PC-9 (cell line): ENCODE measurements around the gene MICAL3. TPM values are rescaled to one million over a fixed set of nuclear protein-coding genes. Genes with fewer than 3 reads are reported as not detected.
"Not testable (repeated sequence)": the region's sequence is repeated elsewhere in the genome, so short reads cannot be mapped to it uniquely, and the experiment has no call there.

ENCODE experiments used
- BruUV-seq: library from RNA; stranded (reverse); fragments of 400-500 nt; replicated peaks from 2 replicates; lab custom pipeline; 2021; lab: Mats Ljungman, UMichigan
- CTCF ChIA-PET: fragments of 300-600 bp; sonication (Branson Sonifier 250); formaldehyde crosslinking; loops from one replicate; lab custom pipeline; 2022; ENCODE audit warnings: antibody characterized with exemption; lab: Charles Lee
- POLR2A ChIA-PET: fragments of 300-600 bp; sonication (Branson Sonifier 250); formaldehyde crosslinking; loops from one replicate; lab custom pipeline; 2022; ENCODE audit warnings: antibody characterized with exemption; ENCODE audit not compliant: unreplicated experiment; lab: Charles Lee
- DNase-seq, 2 experiments: peaks; one replicate each; pipeline versions ENCODE4 v3.0.0 to v3.0.0-alpha.2; 2015 to 2022; ENCODE audit warnings: mixed read lengths in 1 of 2
- H2AFZ ChIP-seq: fragments of 200-600 bp; sonication (generic); 2 replicates; pipeline ENCODE4 v1.8.1; 2017; ENCODE audit warnings: antibody characterized with exemption
- H3F3A ChIP-seq: fragments of 200-600 bp; sonication (generic); 2 replicates; pipeline ENCODE4 v1.8.1; 2017; ENCODE audit warnings: antibody characterized with exemption, mild to moderate bottlenecking, low read depth; ENCODE audit not compliant: insufficient read depth
- H3K27ac ChIP-seq: fragments of 200-600 bp; sonication (generic); 2 replicates; pipeline ENCODE4 v1.6.1; 2016; ENCODE audit warnings: mixed run types
- H3K27me3 ChIP-seq: fragments of 200-600 bp; sonication (generic); 2 replicates; pipeline ENCODE4 v1.6.1; 2016; ENCODE audit warnings: low read depth, mixed run types; ENCODE audit not compliant: insufficient read depth
- H3K36me3 ChIP-seq: fragments of 200-600 bp; sonication (generic); 2 replicates; pipeline ENCODE4 v1.6.1; 2016; ENCODE audit warnings: low read depth, mixed run types
- H3K4me1 ChIP-seq: fragments of 200-600 bp; sonication (generic); replicated peaks from 2 replicates; pipeline ENCODE4 v1.6.1; 2016; ENCODE audit warnings: mixed run types; ENCODE audit not compliant: insufficient read depth
- H3K4me2 ChIP-seq: fragments of 200-600 bp; sonication (generic); 2 replicates; pipeline ENCODE4 v1.6.1; 2017; ENCODE audit warnings: mixed run types
- H3K4me3 ChIP-seq: fragments of 200-600 bp; sonication (generic); 2 replicates; pipeline ENCODE4 v1.6.1; 2016; ENCODE audit warnings: mixed run types
- H3K79me2 ChIP-seq: fragments of 200-600 bp; sonication (generic); 2 replicates; pipeline ENCODE4 v1.6.1; 2017; ENCODE audit warnings: low read depth, mixed run types
- H3K9me2 ChIP-seq: fragments of 200-600 bp; sonication (generic); 2 replicates; pipeline ENCODE4 v1.8.1; 2017; ENCODE audit warnings: mild to moderate bottlenecking; ENCODE audit not compliant: insufficient read depth
- H3K9me3 ChIP-seq: fragments of 200-600 bp; sonication (generic); 2 replicates; pipeline ENCODE4 v1.8.1; 2016; ENCODE audit warnings: low read depth; ENCODE audit not compliant: insufficient read depth
- H4K20me1 ChIP-seq: fragments of 200-600 bp; sonication (generic); 2 replicates; pipeline ENCODE4 v1.8.1; 2017; ENCODE audit not compliant: insufficient read depth
- CTCF ChIP-seq: fragments of 200-600 bp; sonication (generic); conservative IDR thresholded peaks from 2 replicates; pipeline ENCODE4 v1.6.1; 2017; ENCODE audit warnings: mixed run types, antibody characterized with exemption, mild to moderate bottlenecking, moderate library complexity
- EZH2 ChIP-seq: fragments of 200-600 bp; sonication (generic); IDR thresholded peaks from 2 replicates; pipeline ENCODE4 v1.8.0; 2017; ENCODE audit warnings: antibody characterized with exemption, low read depth
- intact Hi-C: fragments of 100-400 bp; cut with micrococcal nuclease; formaldehyde crosslinking; loops from one replicate; pipeline ENCODE4 v1.10.0; 2022; ENCODE audit not compliant: unreplicated experiment
- total RNA-seq: library from RNA; stranded (reverse); gene quantifications from 2 replicates; pipeline ENCODE4 v1.2.3, GENCODE V29; 2021

MICAL3 gene
- total RNA-seq, 1 experiment from 2014 or later = 27.4 TPM

GRCh38 chr22:17998913-17999312 lies 25.4 kb downstream of the MICAL3 start:
- H2AFZ ChIP-seq = no peak overlapping the region
- no TSS peak for BruUV-seq
- ChIA-PET CTCF (interaction anchor here (0.5 to 1.6 kb wide), 2 partner anchors 20 to 77 kb away, joined by 3 to 4 read pairs; no protein-coding TSS in a partner anchor), POLR2A (no interaction called here)
- H3K27me3 ChIP-seq = no peaks in the 10 kb centered on the region
- no peak overlapping the region for H3K4me3 ChIP-seq
- no peaks in the 10 kb centered on the region; the same call in 1 of the 2 replicates for H3F3A ChIP-seq
- H4K20me1 ChIP-seq = peaks cover 4% of the 10 kb centered on the region; the same call in 1 of the 2 replicates
- intact Hi-C loops = no loop called here
- peaks cover 16% of the 10 kb centered on the region for H3K4me1 ChIP-seq
- no peak overlapping the region for H3K27ac ChIP-seq
- no peak for DNase-seq
- H3K36me3 ChIP-seq = no peaks in the 10 kb centered on the region
- H3K9me3 ChIP-seq = no peaks in the 10 kb centered on the region
- 0 out of 2 replicates have a peak overlapping the region, but pooled peaks have one; percentile 81 for H3K4me2 ChIP-seq
- H3K9me2 ChIP-seq = no peaks in the 10 kb centered on the region
- no peak for TF ChIP-seq CTCF
- no peak for TF ChIP-seq EZH2
- H3K79me2 ChIP-seq = peaks cover 55% of the 10 kb centered on the region

- Histone ChIP-seq H3K9me2 (no peaks in the 10 kb centered on the region), H3K4me2 (peak overlapping the region; percentile 24), H3F3A (no peaks in the 10 kb centered on the region; the same call in 1 of the 2 replicates), H3K4me1 (peaks cover 16% of the 10 kb centered on the region), H3K4me3 (no peak overlapping the region), H3K27ac (peak overlapping the region; percentile 33; the same call in 1 of the 2 replicates), H3K9me3 (no peaks in the 10 kb centered on the region), H4K20me1 (peaks cover 4% of the 10 kb centered on the region; the same call in 1 of the 2 replicates), H2AFZ (no peak overlapping the region), H3K79me2 (peaks cover 55% of the 10 kb centered on the region), H3K27me3 (no peaks in the 10 kb centered on the region), H3K36me3 (no peaks in the 10 kb centered on the region)
- intact Hi-C loops = no loop called here
- POLR2A ChIA-PET = no interaction called here
- BruUV-seq = no TSS peak
- CTCF ChIA-PET = no interaction called here
- no peak for TF ChIP-seq CTCF
- no peak for TF ChIP-seq EZH2
- no peak for DNase-seq
Observed at GRCh38 chr22:17997456-17997855, 26.9 kb downstream of the MICAL3 start.

- H3F3A ChIP-seq, BruUV-seq, H4K20me1 ChIP-seq, H3K36me3 ChIP-seq, H3K27me3 ChIP-seq, CTCF ChIA-PET, H3K4me2 ChIP-seq, H3K4me3 ChIP-seq, H3K9me2 ChIP-seq, DNase-seq, H3K9me3 ChIP-seq, H2AFZ ChIP-seq, H3K27ac ChIP-seq, POLR2A ChIA-PET, intact Hi-C loops: not testable (repeated sequence)
- Histone ChIP-seq H3K4me1 (peaks cover 15% of the 10 kb centered on the region), H3K79me2 (peaks cover 61% of the 10 kb centered on the region)
Observed at GRCh38 chr22:17995256-17995655, 29.1 kb downstream of the MICAL3 start.
